Measurements from ENCODE around the gene GFPT1.

- TF ChIP-seq CTCF (IDR thresholded peaks at IDR 0.05; ENCODE audit: insufficient read depth, low read length, poor library complexity, severe bottlenecking), result no peak
- TF ChIP-seq EZH2phosphoT487 (conservative IDR thresholded peaks at IDR 0.05; ENCODE audit: low read length), result no peak
These were observed 88.2 kb downstream of the GFPT1 start for GRCh38 chr2:69298862-69299261.

All from SU-DHL-6 (cell line).